OCI-LY3 (cell line): ENCODE results near the gene C12orf75.

Experiments
- H2AFZ ChIP-seq: fragments of 200-600, 300-600 bp; shearing (Covaris generic); 2 replicates; pipeline ENCODE4 v1.6.0; 2014; ENCODE audit warnings: antibody characterized with exemption, low read depth, low read length
- H3K27ac ChIP-seq: fragments of 200-600, 300-600 bp; sonication (generic); 2 replicates; pipeline ENCODE4 v1.5.1; 2014; ENCODE audit warnings: mild to moderate bottlenecking, low read length, moderate library complexity, mixed read lengths
- H3K27me3 ChIP-seq: fragments of 200-600, 300-600 bp; sonication (generic); 2 replicates; pipeline ENCODE4 v1.6.1; 2014; ENCODE audit warnings: low read depth, low read length, mixed read lengths
- H3K36me3 ChIP-seq: fragments of 200-600, 300-600 bp; sonication (generic); replicated peaks from 2 replicates; pipeline ENCODE3; 2014; ENCODE audit warnings: low read depth, low read length, mixed read lengths
- H3K4me1 ChIP-seq: fragments of 300-600, 200-600 bp; sonication (generic); 2 replicates; pipeline ENCODE4 v1.6.1; 2014; ENCODE audit warnings: low read length, mixed read lengths
- H3K4me2 ChIP-seq: fragments of 200-600, 300-600 bp; sonication (generic); 2 replicates; pipeline ENCODE4 v1.6.1; 2014; ENCODE audit warnings: low read length, mixed read lengths
- H3K4me3 ChIP-seq: fragments of 300-600, 200-600 bp; sonication (generic); 2 replicates; pipeline ENCODE4 v1.5.1; 2014; ENCODE audit warnings: antibody characterized with exemption, mild to moderate bottlenecking, low read length, moderate library complexity
- H3K79me2 ChIP-seq: fragments of 300-600, 200-600 bp; shearing (Covaris generic); 2 replicates; pipeline ENCODE4 v1.6.1; 2014; ENCODE audit warnings: mild to moderate bottlenecking, low read length, mixed read lengths
- H3K9ac ChIP-seq: fragments of 300-600, 200-600 bp; shearing (Covaris generic); 2 replicates; pipeline ENCODE4 v1.6.0; 2014; ENCODE audit warnings: mild to moderate bottlenecking, low read length, moderate library complexity
- H3K9me3 ChIP-seq: fragments of 200-600, 300-600 bp; shearing (Covaris generic); 2 replicates; pipeline ENCODE4 v1.6.1; 2014; ENCODE audit warnings: low read length, mixed read lengths; ENCODE audit not compliant: insufficient read depth
- H4K20me1 ChIP-seq: fragments of 200-600, 300-600 bp; sonication (generic); 2 replicates; pipeline ENCODE4 v1.6.1; 2016; ENCODE audit warnings: low read length, mixed read lengths; ENCODE audit not compliant: insufficient read depth
- EZH2phosphoT487 ChIP-seq: fragments of 200-600 bp; shearing (Covaris generic); IDR thresholded peaks from 2 replicates; pipeline ENCODE4 v1.6.1; 2018; ENCODE audit warnings: antibody characterized with exemption, mixed run types, low read depth
- TF ChIP-seq, protein P1 (sequence below): fragments of 200-600, 300-600 bp; sonication (generic); IDR thresholded peaks from 2 replicates; pipeline ENCODE4 v1.5.1; 2014; ENCODE audit warnings: antibody characterized with exemption, low read length, low read depth

C12orf75 gene

DNA sequence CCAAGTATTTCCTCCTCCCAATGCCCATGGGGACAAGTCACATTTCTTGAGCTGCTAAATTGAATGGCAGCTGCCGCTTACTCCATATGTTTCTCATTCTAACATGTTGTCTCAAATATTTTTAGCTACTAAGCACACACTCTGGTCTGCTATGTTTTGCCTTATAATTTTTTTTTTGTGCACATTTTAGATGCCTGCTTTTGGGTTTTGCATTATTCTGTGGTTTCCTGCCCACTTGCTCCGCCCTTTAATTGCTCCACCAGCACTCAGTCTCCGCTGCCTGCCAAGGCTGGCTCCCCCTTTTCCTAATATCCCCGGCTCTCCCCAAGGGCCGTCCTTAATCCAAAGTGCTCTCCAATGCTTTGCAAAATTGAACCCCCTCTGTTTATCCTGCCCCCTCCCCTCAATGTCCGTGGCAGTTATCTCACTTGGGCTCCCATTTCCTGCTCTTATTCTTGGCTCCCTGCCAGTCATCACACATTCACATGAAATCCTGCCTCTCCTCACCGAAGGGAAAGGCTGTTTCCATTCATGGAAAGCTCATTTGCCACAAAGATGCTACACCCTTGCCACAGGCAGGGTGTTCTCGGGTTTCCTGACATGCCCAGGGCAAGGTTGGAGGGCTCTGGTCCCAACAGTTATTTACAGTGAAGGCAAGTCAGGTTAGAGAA is 79.4 kb downstream of the C12orf75 start:
- no peak overlapping the region for H2AFZ ChIP-seq
- H3K27ac ChIP-seq = no peak overlapping the region

DNA sequence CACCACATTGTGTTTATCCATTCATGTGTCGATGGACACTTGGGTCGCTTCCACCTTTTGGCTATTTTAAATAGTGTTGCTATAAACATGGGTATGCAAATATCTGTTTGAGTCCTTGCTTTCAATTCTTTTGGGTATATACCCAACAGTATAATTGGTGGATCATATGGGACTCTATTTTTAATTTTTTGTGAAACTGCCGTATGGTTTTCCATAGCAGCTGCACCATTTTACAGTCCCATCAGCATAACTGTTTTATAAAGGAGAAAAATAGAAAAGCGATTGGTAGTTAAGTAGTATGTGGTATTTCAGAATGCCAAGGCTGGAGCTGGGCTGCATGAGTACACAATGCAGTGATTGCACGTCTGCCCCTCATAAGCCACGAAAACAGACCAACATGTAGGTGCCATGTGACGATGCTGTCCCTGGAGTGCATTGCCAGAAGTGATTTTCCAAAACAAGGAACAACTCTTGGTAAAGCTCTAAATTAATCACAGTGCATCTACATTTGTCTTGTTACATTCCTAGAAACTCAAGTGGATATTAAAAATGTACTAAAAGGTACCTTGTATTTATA is 83.5 kb downstream of the C12orf75 start:
- H3K79me2 ChIP-seq = no peaks in the 10 kb centered on the region
- no peaks in the 10 kb centered on the region for H3K27me3 ChIP-seq
- no peaks in the 10 kb centered on the region for H3K4me1 ChIP-seq
- H3K9ac ChIP-seq = no peak overlapping the region
- H4K20me1 ChIP-seq = no peaks in the 10 kb centered on the region
- H2AFZ ChIP-seq = no peak overlapping the region
- TF ChIP-seq, protein P1, sequence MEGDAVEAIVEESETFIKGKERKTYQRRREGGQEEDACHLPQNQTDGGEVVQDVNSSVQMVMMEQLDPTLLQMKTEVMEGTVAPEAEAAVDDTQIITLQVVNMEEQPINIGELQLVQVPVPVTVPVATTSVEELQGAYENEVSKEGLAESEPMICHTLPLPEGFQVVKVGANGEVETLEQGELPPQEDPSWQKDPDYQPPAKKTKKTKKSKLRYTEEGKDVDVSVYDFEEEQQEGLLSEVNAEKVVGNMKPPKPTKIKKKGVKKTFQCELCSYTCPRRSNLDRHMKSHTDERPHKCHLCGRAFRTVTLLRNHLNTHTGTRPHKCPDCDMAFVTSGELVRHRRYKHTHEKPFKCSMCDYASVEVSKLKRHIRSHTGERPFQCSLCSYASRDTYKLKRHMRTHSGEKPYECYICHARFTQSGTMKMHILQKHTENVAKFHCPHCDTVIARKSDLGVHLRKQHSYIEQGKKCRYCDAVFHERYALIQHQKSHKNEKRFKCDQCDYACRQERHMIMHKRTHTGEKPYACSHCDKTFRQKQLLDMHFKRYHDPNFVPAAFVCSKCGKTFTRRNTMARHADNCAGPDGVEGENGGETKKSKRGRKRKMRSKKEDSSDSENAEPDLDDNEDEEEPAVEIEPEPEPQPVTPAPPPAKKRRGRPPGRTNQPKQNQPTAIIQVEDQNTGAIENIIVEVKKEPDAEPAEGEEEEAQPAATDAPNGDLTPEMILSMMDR = no peak
- TF ChIP-seq EZH2phosphoT487 = no peak
- no peaks in the 10 kb centered on the region for H3K9me3 ChIP-seq
- H3K4me2 ChIP-seq = no peak overlapping the region
- no peak overlapping the region for H3K4me3 ChIP-seq
- no peak overlapping the region for H3K27ac ChIP-seq
- no peaks in the 10 kb centered on the region for H3K36me3 ChIP-seq

More for the DNA sequence above, 79.4 kb downstream of the C12orf75 start:
- Histone ChIP-seq H4K20me1 (no peaks in the 10 kb centered on the region), H3K79me2 (no peaks in the 10 kb centered on the region), H3K9ac (no peak overlapping the region), H3K9me3 (no peaks in the 10 kb centered on the region), H3K4me1 (no peaks in the 10 kb centered on the region), H3K4me3 (no peak overlapping the region), H3K27me3 (no peaks in the 10 kb centered on the region), H3K36me3 (no peaks in the 10 kb centered on the region), H3K4me2 (no peak overlapping the region)
- no peak for TF ChIP-seq EZH2phosphoT487
- TF ChIP-seq, protein P1 = no peak

DNA sequence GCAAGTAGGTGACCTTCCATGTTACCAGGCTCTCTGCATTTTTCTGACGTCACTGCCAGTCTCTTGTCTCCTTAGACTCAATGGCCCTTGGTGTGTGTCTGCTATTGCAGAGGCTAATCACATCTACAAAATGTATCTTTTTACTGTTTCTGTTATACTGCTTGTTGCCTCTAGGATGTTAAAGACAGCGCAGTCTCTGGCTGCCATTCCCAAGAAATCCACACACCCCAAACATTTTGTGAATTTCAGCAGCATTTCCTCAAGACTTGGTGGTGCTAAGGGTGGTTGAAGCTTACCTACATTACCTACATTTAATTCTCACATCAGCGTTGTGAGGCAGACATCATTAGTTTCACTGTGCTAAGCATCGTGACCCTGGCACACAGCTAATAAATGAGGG is 87.2 kb downstream of the C12orf75 start:
- H3K79me2 ChIP-seq = no peaks in the 10 kb centered on the region
- no peak overlapping the region for H3K27ac ChIP-seq

DNA sequence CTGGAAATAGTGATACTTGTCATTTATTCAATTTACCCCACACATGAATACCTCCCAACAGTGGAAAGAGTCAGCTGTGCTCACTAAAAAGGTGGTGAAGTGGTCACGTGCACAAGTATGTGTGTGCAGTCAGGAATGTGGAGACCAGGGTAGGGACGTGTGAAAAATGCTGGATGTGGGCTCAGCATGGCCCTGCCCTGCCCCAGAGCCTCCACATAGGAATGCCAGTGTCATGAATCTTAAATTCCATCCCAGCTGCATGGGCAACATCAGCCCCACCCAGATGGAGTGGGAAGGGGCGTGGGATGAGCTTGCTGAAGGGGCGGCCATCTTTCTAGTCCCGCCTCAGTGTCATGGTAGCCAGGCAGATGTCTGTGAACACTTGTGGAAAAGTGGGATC is 87.7 kb downstream of the C12orf75 start:
- Histone ChIP-seq H4K20me1 (no peaks in the 10 kb centered on the region), H2AFZ (no peak overlapping the region), H3K4me3 (no peak overlapping the region), H3K36me3 (no peaks in the 10 kb centered on the region), H3K4me2 (no peak overlapping the region), H3K4me1 (peaks cover 15% of the 10 kb centered on the region), H3K9me3 (no peaks in the 10 kb centered on the region), H3K79me2 (no peaks in the 10 kb centered on the region), H3K27ac (no peak overlapping the region), H3K9ac (no peak overlapping the region), H3K27me3 (no peaks in the 10 kb centered on the region)
- TF ChIP-seq, protein P1 = no peak
- no peak for TF ChIP-seq EZH2phosphoT487

More for the DNA sequence above, 87.2 kb downstream of the C12orf75 start:
- Histone ChIP-seq H3K4me3 (no peak overlapping the region), H3K9me3 (no peaks in the 10 kb centered on the region), H4K20me1 (no peaks in the 10 kb centered on the region), H3K4me2 (no peak overlapping the region), H3K27me3 (no peaks in the 10 kb centered on the region), H3K36me3 (no peaks in the 10 kb centered on the region), H3K9ac (no peak overlapping the region), H3K4me1 (peaks cover 10% of the 10 kb centered on the region), H2AFZ (no peak overlapping the region)
- TF ChIP-seq EZH2phosphoT487 = no peak
- TF ChIP-seq, protein P1 = no peak
